K562 (cell line): ENCODE data around the gene CCDC9B. TPM values are rescaled to one million over a fixed set of nuclear protein-coding genes. Genes with fewer than 3 reads are reported as not detected.
A peak's percentile ranks its signal among the peaks of the same experiment; 100 is the strongest.

ENCODE experiments used
- BRF2 ChIP-seq: IDR thresholded peaks from 3 replicates; pipeline ENCODE4 v1.6.1; 2011; ENCODE audit warnings: borderline replicate concordance, mild to moderate bottlenecking; ENCODE audit not compliant: insufficient read length, insufficient read depth
- E4F1 ChIP-seq: fragments of 250-450 bp; sonication (Bioruptor Pico); IDR thresholded peaks from 2 replicates; pipeline ENCODE4 v1.5.0; 2021; ENCODE audit warnings: mild to moderate bottlenecking, borderline replicate concordance
- EZH2 ChIP-seq: IDR thresholded peaks from 2 replicates; pipeline ENCODE4 v1.6.1; 2012; ENCODE audit warnings: low read depth, mild to moderate bottlenecking, inconsistent platforms, low read length, borderline replicate concordance
- FIP1L1 ChIP-seq: fragments of 200-400 bp; formaldehyde crosslinking; IDR thresholded peaks from 2 replicates; pipeline ENCODE4 v1.6.1; 2018; ENCODE audit warnings: mild to moderate bottlenecking, low read depth, low read length; ENCODE audit not compliant: poor library complexity, severe bottlenecking
- FOXK2 ChIP-seq, 2 experiments: fragments of 450-650 bp; IDR thresholded peaks in 1 of 2; conservative IDR thresholded peaks in 1 of 2; 2 replicates each; pipeline ENCODE4 v1.6.1; 2016; ENCODE audit warnings: low read depth in 2 of 2, mild to moderate bottlenecking in 1 of 2
- HCFC1 ChIP-seq: IDR thresholded peaks from 2 replicates; pipeline ENCODE4 v1.6.1; 2012; ENCODE audit warnings: low read depth, low read length, improper control_type of control experiment
- HNRNPUL1 ChIP-seq: fragments of 200-400 bp; formaldehyde crosslinking; IDR thresholded peaks from 2 replicates; pipeline ENCODE4 v1.6.1; 2017; ENCODE audit warnings: low read length
- NUFIP1 ChIP-seq: fragments of 450-650 bp; IDR thresholded peaks from 2 replicates; pipeline ENCODE4 v1.6.1; 2018; ENCODE audit not compliant: partially characterized antibody
- POLR2AphosphoS5 ChIP-seq: IDR thresholded peaks from 2 replicates; pipeline ENCODE4 v1.6.1; 2011; ENCODE audit warnings: mild to moderate bottlenecking, low read depth, low read length, moderate library complexity; ENCODE audit not compliant: control insufficient read depth, insufficient read depth
- SP1 ChIP-seq: sonication (generic); formaldehyde crosslinking; IDR thresholded peaks from 2 replicates; pipeline ENCODE4 v1.8.1; 2022; ENCODE audit warnings: mild to moderate bottlenecking, missing genetic modification reagents
- TBL1XR1 ChIP-seq, 2 experiments: IDR thresholded peaks; 2 replicates each; pipeline ENCODE4 v1.6.1; 2012; ENCODE audit warnings: improper control_type of control experiment in 2 of 2, low read length in 2 of 2, mild to moderate bottlenecking in 1 of 2
- TCF3 ChIP-seq: sonication (generic); formaldehyde crosslinking; IDR thresholded peaks from 2 replicates; pipeline ENCODE4 v1.4.0; 2020; ENCODE audit warnings: mild to moderate bottlenecking, missing genetic modification reagents
- TGIF2 ChIP-seq: sonication (generic); formaldehyde crosslinking; IDR thresholded peaks from 2 replicates; pipeline ENCODE4 v1.8.1; 2022; ENCODE audit warnings: mild to moderate bottlenecking, missing genetic modification reagents, moderate library complexity
- ZKSCAN3 ChIP-seq: fragments of 250-450 bp; sonication (Bioruptor Pico); IDR thresholded peaks from 2 replicates; pipeline ENCODE4 v1.4.0; 2020
- ZNF143 ChIP-seq: sonication (generic); formaldehyde crosslinking; IDR thresholded peaks from 2 replicates; pipeline ENCODE4 v1.9.0; 2022; ENCODE audit warnings: mild to moderate bottlenecking, missing genetic modification reagents
- ZNF146 ChIP-seq: IDR thresholded peaks from one replicate; pipeline ENCODE4 v1.6.1; 2018; ENCODE audit warnings: missing compliant biosample characterization; ENCODE audit not compliant: unreplicated experiment
- ZNF444 ChIP-seq: fragments of 250-450 bp; sonication (Bioruptor Pico); IDR thresholded peaks from 2 replicates; pipeline ENCODE4 v1.4.0; 2020; ENCODE audit warnings: mild to moderate bottlenecking, moderate library complexity
- polyA plus RNA-seq, 8 experiments: library from polyadenylated mRNA; depleted of rRNA in 4 of 8; stranded (reverse) in 5 of 8; unstranded in 3 of 8; fragments of >200 nt; fragmentation: Nextera tagmentation in 2 of 8; fragmentation: Illumina TruSeq in 1 of 8; extraction: Ambion mirVana in 2 of 8; extraction: Trizol in 1 of 8; gene quantifications; 2 replicates each; pipeline versions ENCODE4 v1.2.1 to v1.2.3, GENCODE V29; 2011 to 2014; ENCODE audit warnings: inconsistent platforms in 1 of 8, missing spikeins in 1 of 8
- total RNA-seq, 7 experiments: library from RNA; depleted of rRNA in 6 of 7; stranded (reverse); fragments of >200 nt in 6 of 7; fragmentation: Illumina TruSeq in 2 of 7; extraction: Trizol in 2 of 7; gene quantifications; 2 replicates each; pipeline versions ENCODE4 v1.2.1 to v1.2.3, GENCODE V29; 2011 to 2021; ENCODE audit warnings: low replicate concordance in 1 of 7
- TF ChIP-seq, protein P1 (sequence below): fragments of 450-650 bp; formaldehyde crosslinking; IDR thresholded peaks from 2 replicates; pipeline ENCODE4 v1.4.0; 2020; ENCODE audit warnings: mild to moderate bottlenecking, moderate library complexity
- TF ChIP-seq, protein P2 (sequence below): sonication (generic); IDR thresholded peaks from 2 replicates; pipeline ENCODE4 v1.6.1; 2016
- TF ChIP-seq, protein P3 (sequence below): sonication (generic); formaldehyde crosslinking; IDR thresholded peaks from 2 replicates; pipeline ENCODE4 v1.9.0; 2022; ENCODE audit warnings: mild to moderate bottlenecking, missing genetic modification reagents

Gene CCDC9B
- total and polyA plus RNA-seq, 9 of the 15 experiments (the other 6 are each of a cell fraction or from before 2014, with no cell fraction given) = 0.01 to 0.47 (median 0.15) TPM; not detected in 1

DNA sequence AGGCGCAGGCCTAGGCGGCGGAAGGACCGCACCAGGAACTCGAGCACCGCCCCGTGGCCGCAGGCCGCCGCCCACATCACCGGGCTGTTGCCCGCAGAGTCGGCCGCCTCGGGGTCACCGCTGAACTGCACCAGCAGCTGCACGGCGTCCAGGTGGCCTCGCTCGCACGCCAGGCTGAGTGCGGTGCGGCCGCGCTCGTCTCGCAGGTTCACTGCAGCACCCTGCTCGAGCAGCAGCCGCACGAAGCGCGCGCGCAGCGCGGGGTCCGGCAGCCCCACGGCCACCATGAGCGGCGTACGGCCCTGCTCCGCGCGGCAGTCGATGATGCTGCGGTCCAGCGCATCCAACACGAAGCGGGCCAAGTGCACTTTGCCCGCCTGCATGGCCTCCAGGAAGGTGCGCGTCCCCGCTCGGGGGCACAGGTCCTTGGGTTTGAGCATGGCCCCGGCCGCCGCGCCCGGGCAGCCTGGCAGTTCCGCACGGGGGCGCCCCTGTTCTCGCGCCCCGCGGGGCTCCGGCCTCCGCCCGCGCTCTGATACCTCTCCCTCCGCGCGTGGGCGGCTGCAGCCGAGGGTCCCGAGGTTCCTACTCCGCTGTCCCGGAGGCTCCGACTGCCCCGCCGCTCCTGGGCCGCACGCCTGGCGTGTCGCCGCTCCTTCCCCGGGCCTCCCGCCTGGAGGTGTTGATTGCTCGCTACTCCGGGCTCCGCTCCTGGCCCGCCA, 58.4 kb downstream of the CCDC9B start (continued):
- TF ChIP-seq E4F1 (CRISPR knock-in tag) = no peak
- TF ChIP-seq FIP1L1 = peak; percentile 32
- no peak for TF ChIP-seq BRF2
- no peak for TF ChIP-seq ZNF146 (CRISPR knock-in tag)
- TF ChIP-seq, protein P1, sequence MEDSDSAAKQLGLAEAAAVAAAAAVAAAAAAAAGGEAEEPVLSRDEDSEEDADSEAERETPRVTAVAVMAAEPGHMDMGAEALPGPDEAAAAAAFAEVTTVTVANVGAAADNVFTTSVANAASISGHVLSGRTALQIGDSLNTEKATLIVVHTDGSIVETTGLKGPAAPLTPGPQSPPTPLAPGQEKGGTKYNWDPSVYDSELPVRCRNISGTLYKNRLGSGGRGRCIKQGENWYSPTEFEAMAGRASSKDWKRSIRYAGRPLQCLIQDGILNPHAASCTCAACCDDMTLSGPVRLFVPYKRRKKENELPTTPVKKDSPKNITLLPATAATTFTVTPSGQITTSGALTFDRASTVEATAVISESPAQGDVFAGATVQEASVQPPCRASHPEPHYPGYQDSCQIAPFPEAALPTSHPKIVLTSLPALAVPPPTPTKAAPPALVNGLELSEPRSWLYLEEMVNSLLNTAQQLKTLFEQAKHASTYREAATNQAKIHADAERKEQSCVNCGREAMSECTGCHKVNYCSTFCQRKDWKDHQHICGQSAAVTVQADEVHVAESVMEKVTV = no peak
- no peak for TF ChIP-seq TCF3 (CRISPR knock-in tag)
- no peak; the same call in 1 of the 2 replicates for TF ChIP-seq SP1
- TF ChIP-seq ZKSCAN3 (CRISPR knock-in tag) = no peak
- TF ChIP-seq NUFIP1 = no peak
- 0 out of 2 replicates have a peak, but pooled peaks have one; percentile 69 for TF ChIP-seq TGIF2 (CRISPR knock-in tag)
- TF ChIP-seq ZNF444 (CRISPR knock-in tag) = no peak
- no peak for TF ChIP-seq FOXK2 (conservative IDR thresholded peaks at IDR 0.05 in 1 of 2, IDR thresholded peaks at IDR 0.05 in 1 of 2; ENCODE audit: low read depth in 2 of 2)
- peak; percentile 49; the same call in 1 of the 2 replicates for TF ChIP-seq ZNF143 (CRISPR knock-in tag)
- TF ChIP-seq POLR2AphosphoS5 = no peak
- no peak for TF ChIP-seq TBL1XR1 (IDR thresholded peaks at IDR 0.05; ENCODE audit: low read length in 2 of 2)
- TF ChIP-seq HCFC1 = no peak
- TF ChIP-seq, protein P2, sequence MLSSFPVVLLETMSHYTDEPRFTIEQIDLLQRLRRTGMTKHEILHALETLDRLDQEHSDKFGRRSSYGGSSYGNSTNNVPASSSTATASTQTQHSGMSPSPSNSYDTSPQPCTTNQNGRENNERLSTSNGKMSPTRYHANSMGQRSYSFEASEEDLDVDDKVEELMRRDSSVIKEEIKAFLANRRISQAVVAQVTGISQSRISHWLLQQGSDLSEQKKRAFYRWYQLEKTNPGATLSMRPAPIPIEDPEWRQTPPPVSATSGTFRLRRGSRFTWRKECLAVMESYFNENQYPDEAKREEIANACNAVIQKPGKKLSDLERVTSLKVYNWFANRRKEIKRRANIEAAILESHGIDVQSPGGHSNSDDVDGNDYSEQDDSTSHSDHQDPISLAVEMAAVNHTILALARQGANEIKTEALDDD = no peak
- no peak for TF ChIP-seq EZH2
- TF ChIP-seq HNRNPUL1 = no peak
- TF ChIP-seq, protein P3, sequence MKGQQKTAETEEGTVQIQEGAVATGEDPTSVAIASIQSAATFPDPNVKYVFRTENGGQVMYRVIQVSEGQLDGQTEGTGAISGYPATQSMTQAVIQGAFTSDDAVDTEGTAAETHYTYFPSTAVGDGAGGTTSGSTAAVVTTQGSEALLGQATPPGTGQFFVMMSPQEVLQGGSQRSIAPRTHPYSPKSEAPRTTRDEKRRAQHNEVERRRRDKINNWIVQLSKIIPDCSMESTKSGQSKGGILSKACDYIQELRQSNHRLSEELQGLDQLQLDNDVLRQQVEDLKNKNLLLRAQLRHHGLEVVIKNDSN = peak; percentile 42; the same call in 1 of the 2 replicates
